Spinal cord (tissue), 10 donors: ENCODE results near the gene MMP27. TPM values are rescaled to one million over a fixed set of nuclear protein-coding genes. Genes with fewer than 3 reads are reported as not detected.

Source experiments
- DNase-seq, 6 donors: peaks; one replicate each; pipeline versions ENCODE4 v3.0.0 to v3.0.0-alpha.2; 2013 to 2015; ENCODE audit warnings: low spot score in 6 of 6, low read depth in 4 of 6
- H3K27ac ChIP-seq: one replicate; pipeline ENCODE4 v1.5.1; 2013; ENCODE audit warnings: low read depth, low read length, control low read depth
- H3K27me3 ChIP-seq: one replicate; pipeline ENCODE4 v1.6.1; 2013; ENCODE audit warnings: low read length; ENCODE audit not compliant: control insufficient read depth, insufficient read depth
- H3K36me3 ChIP-seq: one replicate; pipeline ENCODE4 v1.6.1; 2013; ENCODE audit warnings: low read length; ENCODE audit not compliant: control insufficient read depth, insufficient read depth
- H3K4me1 ChIP-seq: one replicate; pipeline ENCODE4 v1.6.1; 2013; ENCODE audit warnings: low read length; ENCODE audit not compliant: control insufficient read depth, insufficient read depth
- H3K4me3 ChIP-seq: one replicate; pipeline ENCODE4 v1.5.1; 2013; ENCODE audit warnings: low read depth, low read length, control low read depth
- H3K9me3 ChIP-seq: one replicate; pipeline ENCODE4 v1.6.1; 2013; ENCODE audit warnings: low read length; ENCODE audit not compliant: control insufficient read depth, insufficient read depth
- WGBS: methylation state at CpG from one replicate; pipeline ENCODE4 v1.1.5; 2013; ENCODE audit warnings: missing lambda C conversion rate; ENCODE audit not compliant: insufficient coverage; 5-methylcytosine and 5-hydroxymethylcytosine counted together
- polyA plus RNA-seq, 2 donors: library from polyadenylated mRNA; unstranded; fragments of 120-200 nt; gene quantifications; one replicate each; pipeline ENCODE4 v1.2.1, GENCODE V29; 2013; ENCODE audit not compliant: insufficient read length in 2 of 2
- total RNA-seq, 2 donors: library from RNA; depleted of rRNA in 1 of 2; stranded (reverse); fragments of 120-200 nt in 1 of 2; fragments of >200 nt in 1 of 2; gene quantifications; one replicate each; pipeline versions ENCODE4 v1.2.3 to v1.2.4, GENCODE V29; 2013 to 2014
- donor health status: healthy.

MMP27 gene
- total and polyA plus RNA-seq, 4 donors = not detected

DNA sequence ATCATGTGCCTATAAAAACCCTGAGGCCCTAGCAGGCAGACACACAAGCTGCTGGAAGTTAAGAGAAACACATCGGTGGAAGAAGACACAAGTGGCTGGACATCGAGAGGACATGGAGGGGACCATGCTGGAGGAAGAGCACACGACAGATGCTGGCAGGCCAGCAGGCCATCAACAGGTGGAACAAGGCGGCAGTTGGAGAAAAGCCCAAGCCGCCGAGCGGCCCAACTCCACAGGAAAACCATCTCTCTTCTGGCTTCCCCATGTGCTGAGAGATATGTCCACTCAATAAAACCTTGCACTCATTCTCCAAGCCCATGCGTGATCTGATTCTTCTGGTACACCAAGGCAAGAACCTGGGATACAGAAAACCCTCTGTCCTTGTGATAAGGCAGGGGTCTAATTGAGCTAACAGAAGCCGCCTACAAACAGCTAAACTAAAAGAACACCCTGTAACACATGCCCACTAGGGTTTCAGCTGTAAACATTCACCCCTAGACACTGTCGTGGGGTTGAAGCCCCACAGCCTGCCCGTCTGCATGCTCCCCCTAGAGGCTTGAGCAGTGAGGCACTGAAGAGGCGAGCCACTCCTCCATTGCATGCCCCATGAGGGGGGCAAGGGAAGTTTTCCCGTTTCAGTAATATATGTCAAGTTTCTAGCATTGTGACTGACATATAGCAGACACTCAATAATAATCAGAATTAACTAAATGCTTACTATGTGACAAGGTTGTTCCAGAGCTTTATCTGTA is 41.4 kb downstream of the MMP27 start:
- DNase-seq = no peak
- Histone ChIP-seq H3K4me3 (no peak overlapping the region), H3K4me1 (no peaks in the 10 kb centered on the region), H3K9me3 (no peaks in the 10 kb centered on the region), H3K36me3 (no peaks in the 10 kb centered on the region), H3K27me3 (no peaks in the 10 kb centered on the region), H3K27ac (no peak overlapping the region)
- WGBS = 79% methylated on average over 9 of the region's 13 CpGs

DNA sequence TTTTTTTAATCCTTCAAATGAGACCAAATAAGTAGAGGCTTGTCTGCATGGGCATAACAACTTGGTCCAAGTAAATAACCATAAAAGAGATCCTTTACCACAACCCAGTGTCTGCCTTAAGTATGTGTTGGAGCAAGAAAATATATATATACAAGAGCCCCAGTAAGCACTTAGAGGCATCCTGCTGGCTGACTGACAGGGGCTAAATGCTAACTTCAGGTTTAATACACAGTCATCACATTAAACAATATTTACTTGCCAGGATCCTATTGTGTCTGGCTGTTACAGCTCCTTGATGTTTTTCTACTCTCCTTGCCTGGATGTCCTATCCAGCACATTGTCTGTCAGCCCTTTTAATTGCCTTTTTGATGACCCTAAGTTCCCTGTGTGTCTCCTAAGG is 43.0 kb downstream of the MMP27 start:
- H3K27me3 ChIP-seq = no peaks in the 10 kb centered on the region
- no peak for DNase-seq
- no peaks in the 10 kb centered on the region for H3K9me3 ChIP-seq
- H3K27ac ChIP-seq = no peak overlapping the region
- H3K36me3 ChIP-seq = no peaks in the 10 kb centered on the region
- H3K4me3 ChIP-seq = no peak overlapping the region
- no peaks in the 10 kb centered on the region for H3K4me1 ChIP-seq

DNA sequence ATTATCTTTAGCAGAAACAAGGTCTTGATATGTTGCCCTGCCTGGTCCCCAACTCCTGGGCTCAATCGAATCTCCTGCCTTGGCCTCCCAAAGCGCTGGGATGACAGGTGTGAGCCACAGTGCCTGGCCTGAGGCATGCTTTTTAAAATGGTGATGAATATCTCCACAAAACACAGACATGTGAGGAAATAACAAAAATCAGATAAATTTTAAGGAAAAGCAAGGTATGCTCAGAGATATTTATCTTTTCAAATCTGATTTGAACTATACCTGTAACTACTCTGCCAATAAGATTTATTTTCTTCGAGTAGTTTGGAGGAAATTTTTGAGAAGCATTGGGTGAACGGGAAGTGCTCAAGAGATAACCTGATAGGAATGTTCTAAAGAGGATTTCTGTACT is 44.5 kb downstream of the MMP27 start:
- DNase-seq = no peak
- 88% methylated on average over 2 of the region's 4 CpGs for WGBS

DNA sequence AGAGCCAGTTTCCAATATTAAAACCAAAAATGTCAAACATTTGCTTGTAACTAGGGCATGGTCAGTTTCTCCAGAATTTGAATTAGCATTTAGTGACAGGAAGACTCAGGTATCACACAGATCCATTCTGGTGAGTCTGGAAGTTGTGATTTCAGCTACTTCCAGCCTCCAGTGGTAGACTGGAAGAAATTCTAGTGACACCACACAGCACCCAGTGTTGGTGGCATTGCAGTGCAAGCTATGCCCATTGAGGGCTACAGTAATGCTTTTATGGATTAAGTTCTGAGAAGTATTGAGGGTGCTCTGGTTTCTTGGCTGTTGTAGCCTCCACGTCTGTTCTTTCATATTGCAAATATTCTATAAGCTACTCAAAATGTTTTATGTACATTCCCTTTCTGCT is 49.0 kb downstream of the MMP27 start:
- no CpG with 5 or more reads among the region's 1 CpG for WGBS
- DNase-seq = no peak
- no peak overlapping the region for H3K27ac ChIP-seq
- no peaks in the 10 kb centered on the region for H3K27me3 ChIP-seq
- no peak overlapping the region for H3K4me3 ChIP-seq
- H3K36me3 ChIP-seq = no peaks in the 10 kb centered on the region
- no peaks in the 10 kb centered on the region for H3K9me3 ChIP-seq
- no peaks in the 10 kb centered on the region for H3K4me1 ChIP-seq

More for the DNA sequence above, 44.5 kb downstream of the MMP27 start:
- no peak overlapping the region for H3K4me3 ChIP-seq
- no peak overlapping the region for H3K27ac ChIP-seq
- H3K36me3 ChIP-seq = no peaks in the 10 kb centered on the region
- H3K4me1 ChIP-seq = no peaks in the 10 kb centered on the region
- no peaks in the 10 kb centered on the region for H3K27me3 ChIP-seq
- no peaks in the 10 kb centered on the region for H3K9me3 ChIP-seq

DNA sequence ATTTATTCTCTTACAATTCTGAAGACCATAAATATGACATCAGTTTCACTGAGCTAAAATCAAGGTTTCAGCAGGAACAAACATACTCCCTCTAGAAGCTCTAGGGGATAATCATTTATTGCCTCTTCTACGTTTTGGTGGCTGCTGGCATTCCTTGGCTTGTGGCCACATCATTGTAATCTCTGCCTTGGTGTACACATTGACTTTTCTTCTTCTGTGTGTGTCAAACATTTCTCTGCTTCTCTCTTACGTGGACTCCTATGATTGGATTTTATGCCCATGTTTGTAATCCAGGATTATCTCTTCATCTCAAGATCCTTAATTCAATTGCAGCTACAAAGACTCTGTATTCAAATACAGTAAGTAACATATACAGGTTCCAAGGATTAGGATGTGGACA is 50.0 kb downstream of the MMP27 start:
- WGBS = 100% methylated on average over 1 of the region's 2 CpGs
- no peaks in the 10 kb centered on the region for H3K27me3 ChIP-seq
- no peak overlapping the region for H3K4me3 ChIP-seq

DNA sequence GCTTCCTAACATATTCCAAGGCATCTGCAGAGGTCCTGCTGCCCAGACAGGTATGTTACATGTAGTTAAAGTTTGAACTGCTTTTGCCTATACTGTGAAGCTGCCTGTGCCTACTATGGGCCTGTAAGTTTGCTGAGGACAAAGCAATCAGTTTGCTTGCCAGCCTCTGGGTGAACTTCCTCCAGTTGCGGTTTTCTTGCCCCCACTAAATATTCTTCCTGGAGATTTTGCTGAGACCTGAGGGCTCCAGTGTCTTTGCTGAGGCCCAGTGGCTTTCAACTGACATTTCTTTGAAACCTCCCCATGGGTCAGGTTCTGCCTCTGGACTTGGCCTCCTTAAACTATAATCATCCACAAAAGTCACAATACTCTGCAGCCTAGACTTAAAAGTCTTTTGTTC is 50.8 kb downstream of the MMP27 start:
- no peaks in the 10 kb centered on the region for H3K27me3 ChIP-seq
- no peaks in the 10 kb centered on the region for H3K4me1 ChIP-seq
- no peaks in the 10 kb centered on the region for H3K36me3 ChIP-seq
- H3K9me3 ChIP-seq = no peaks in the 10 kb centered on the region
- no peak for DNase-seq
- H3K27ac ChIP-seq = no peak overlapping the region
- H3K4me3 ChIP-seq = no peak overlapping the region
- WGBS = 100% methylated on average over 1 of the region's 1 CpG

More for the DNA sequence above, 50.0 kb downstream of the MMP27 start:
- no peaks in the 10 kb centered on the region for H3K9me3 ChIP-seq
- no peaks in the 10 kb centered on the region for H3K36me3 ChIP-seq
- no peaks in the 10 kb centered on the region for H3K4me1 ChIP-seq
- no peak for DNase-seq
- H3K27ac ChIP-seq = no peak overlapping the region

DNA sequence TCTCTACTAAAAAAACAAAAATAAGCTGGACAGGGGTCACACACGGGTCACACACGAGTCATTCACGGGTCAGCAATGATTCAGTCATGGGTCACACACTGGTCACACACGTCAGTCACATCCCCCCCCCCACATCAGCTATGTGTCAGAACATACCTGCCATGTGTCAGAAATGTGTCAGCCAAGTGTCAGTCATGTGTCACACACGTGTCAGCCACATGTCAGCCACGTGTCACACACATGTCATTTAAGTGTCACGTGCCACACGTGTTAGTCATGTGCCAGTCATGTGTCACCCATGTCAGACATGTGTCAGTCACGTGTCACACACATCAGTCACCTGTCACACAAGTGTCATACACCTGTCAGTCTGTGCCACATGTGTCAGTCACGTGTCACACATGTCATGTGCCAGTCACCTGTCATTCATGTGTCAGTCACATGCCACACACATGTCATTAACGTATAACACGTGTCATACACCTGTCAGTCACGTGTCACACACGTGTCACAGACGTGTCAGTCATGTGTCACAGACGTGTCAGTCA is 51.8 kb downstream of the MMP27 start:
- H3K9me3 ChIP-seq = no peaks in the 10 kb centered on the region
- no peaks in the 10 kb centered on the region for H3K4me1 ChIP-seq
- H3K36me3 ChIP-seq = no peaks in the 10 kb centered on the region
- no peak for DNase-seq
- WGBS = 95% methylated on average over 13 of the region's 16 CpGs
- H3K4me3 ChIP-seq = no peak overlapping the region
- no peak overlapping the region for H3K27ac ChIP-seq
- no peaks in the 10 kb centered on the region for H3K27me3 ChIP-seq

DNA sequence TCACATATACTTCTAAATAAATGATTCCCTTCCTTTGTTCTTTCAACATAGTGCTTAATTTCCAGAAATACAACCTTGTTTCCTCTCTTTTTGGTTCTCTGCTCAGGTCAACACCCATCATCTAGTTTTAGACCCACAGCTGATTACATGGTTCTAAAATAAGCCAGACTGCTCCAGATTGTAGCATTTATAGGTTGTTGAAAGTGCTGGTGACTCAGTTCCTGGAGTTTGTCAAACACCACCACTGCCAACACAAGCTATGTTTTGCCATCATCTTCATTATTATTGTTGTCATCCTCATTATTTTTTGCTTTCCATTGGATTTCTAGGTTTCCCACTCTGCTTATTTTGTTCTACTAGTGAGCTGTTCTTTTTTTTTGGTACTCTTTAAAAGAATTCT is 58.1 kb downstream of the MMP27 start:
- no peak for DNase-seq
- H3K27me3 ChIP-seq = no peaks in the 10 kb centered on the region
- no peak overlapping the region for H3K27ac ChIP-seq
- no peaks in the 10 kb centered on the region for H3K36me3 ChIP-seq
- H3K4me1 ChIP-seq = no peaks in the 10 kb centered on the region
- H3K4me3 ChIP-seq = no peak overlapping the region
- no peaks in the 10 kb centered on the region for H3K9me3 ChIP-seq

DNA sequence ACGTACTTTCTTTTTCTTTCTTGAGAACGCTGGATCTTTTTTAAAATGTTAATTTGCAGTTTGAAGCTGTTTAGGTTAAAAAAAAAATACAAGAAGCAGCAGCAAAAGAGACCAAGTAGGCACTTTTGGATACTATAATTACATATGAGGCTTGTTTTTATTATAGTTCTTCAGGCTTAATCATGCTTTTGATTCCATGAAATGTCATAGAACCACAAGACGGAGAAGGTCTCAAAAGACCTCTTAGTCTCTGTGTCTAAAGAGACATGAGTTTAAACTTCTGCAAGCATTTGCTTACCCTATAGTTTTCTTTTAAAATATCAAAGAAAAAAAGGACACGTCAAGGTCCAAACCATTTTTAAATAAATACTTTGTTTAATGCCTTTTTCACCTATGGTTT is 61.6 kb downstream of the MMP27 start:
- DNase-seq = no peak
- Histone ChIP-seq H3K36me3 (no peaks in the 10 kb centered on the region), H3K4me1 (no peaks in the 10 kb centered on the region), H3K4me3 (no peak overlapping the region), H3K9me3 (no peaks in the 10 kb centered on the region), H3K27ac (no peak overlapping the region), H3K27me3 (no peaks in the 10 kb centered on the region)
- no CpG with 5 or more reads among the region's 4 CpGs for WGBS
